WTC11 (cell line): Measurements from ENCODE around the gene RHOBTB3. TPM values are rescaled to one million over a fixed set of nuclear protein-coding genes. Genes with fewer than 3 reads are reported as not detected.

Experiments used
- ATAC-seq: fragments of 200-7000 bp; cut with Tn5 transposase; 2 replicates; pipeline ENCODE4 v1.10.0; 2021; ENCODE audit warnings: mild to moderate bottlenecking, moderate library complexity
- CTCF ChIA-PET: fragments of 300-600 bp; sonication (Branson Sonifier 250); formaldehyde crosslinking; loops from one replicate; lab custom pipeline; 2021; ENCODE audit warnings: antibody characterized with exemption; lab: Charles Lee
- POLR2A ChIA-PET: fragments of 350-600 bp; sonication (Branson Sonifier 250); formaldehyde crosslinking; loops from one replicate; lab custom pipeline; 2021; ENCODE audit warnings: antibody characterized with exemption; lab: Charles Lee
- DNase-seq: peaks from one replicate; pipeline ENCODE4 v3.0.0; 2021; ENCODE audit warnings: low spot score
- H3K27ac Mint-ChIP-seq: 2 replicates; pipeline ENCODE4 v1.8.0; 2021; ENCODE audit warnings: mixed read lengths
- H3K27me3 Mint-ChIP-seq: 2 replicates; pipeline ENCODE4 v1.8.0; 2021; ENCODE audit warnings: low read depth, mild to moderate bottlenecking, moderate library complexity, mixed read lengths
- H3K36me3 Mint-ChIP-seq: 2 replicates; pipeline ENCODE4 v1.8.0; 2021; ENCODE audit warnings: mixed read lengths
- H3K4me1 Mint-ChIP-seq: 2 replicates; pipeline ENCODE4 v1.8.0; 2022; ENCODE audit warnings: mixed read lengths
- H3K4me3 Mint-ChIP-seq: 2 replicates; pipeline ENCODE4 v1.8.0; 2021; ENCODE audit warnings: mild to moderate bottlenecking, moderate library complexity, mixed read lengths
- H3K9me3 Mint-ChIP-seq: 2 replicates; pipeline ENCODE4 v1.8.0; 2021; ENCODE audit warnings: mixed read lengths
- ARID4B ChIP-seq: sonication (generic); formaldehyde crosslinking; IDR thresholded peaks from 2 replicates; pipeline ENCODE4 v1.8.0; 2023; ENCODE audit warnings: missing genetic modification reagents, mild to moderate bottlenecking, borderline replicate concordance
- ATF3 ChIP-seq: sonication (generic); formaldehyde crosslinking; conservative IDR thresholded peaks from 2 replicates; pipeline ENCODE4 v1.8.1; 2022; ENCODE audit warnings: mild to moderate bottlenecking, missing genetic modification reagents
- CDX4 ChIP-seq: fragments of 250-450 bp; sonication (Bioruptor Pico); IDR thresholded peaks from 2 replicates; pipeline ENCODE4 v1.9.0; 2021; ENCODE audit warnings: moderate library complexity, mild to moderate bottlenecking, inconsistent platforms, borderline replicate concordance
- CREB1 ChIP-seq: sonication (generic); formaldehyde crosslinking; IDR thresholded peaks from 2 replicates; pipeline ENCODE4 v1.8.0; 2023; ENCODE audit warnings: mild to moderate bottlenecking, missing genetic modification reagents
- CTCF ChIP-seq: fragments of 200-600 bp; IDR thresholded peaks from 2 replicates; pipeline ENCODE4 v1.8.0; 2022; ENCODE audit warnings: antibody characterized with exemption
- E2F1 ChIP-seq: sonication (generic); formaldehyde crosslinking; IDR thresholded peaks from 2 replicates; pipeline ENCODE4 v1.8.0; 2022; ENCODE audit warnings: mild to moderate bottlenecking, missing genetic modification reagents
- FOXP1 ChIP-seq: sonication (generic); formaldehyde crosslinking; IDR thresholded peaks from 2 replicates; pipeline ENCODE4 v1.8.0; 2022; ENCODE audit warnings: missing genetic modification reagents, mild to moderate bottlenecking, moderate library complexity, borderline replicate concordance
- FOXP4 ChIP-seq: sonication (generic); formaldehyde crosslinking; IDR thresholded peaks from 2 replicates; pipeline ENCODE4 v1.8.0; 2022; ENCODE audit warnings: mild to moderate bottlenecking, missing genetic modification reagents
- GABPB1 ChIP-seq: sonication (generic); formaldehyde crosslinking; IDR thresholded peaks from 2 replicates; pipeline ENCODE4 v1.8.1; 2023; ENCODE audit warnings: mild to moderate bottlenecking, missing genetic modification reagents
- JAZF1 ChIP-seq: fragments of 250-450 bp; sonication (Bioruptor Pico); IDR thresholded peaks from 2 replicates; pipeline ENCODE4 v1.9.0; 2021; ENCODE audit warnings: moderate library complexity, mild to moderate bottlenecking, inconsistent platforms
- KAT7 ChIP-seq: sonication (generic); formaldehyde crosslinking; IDR thresholded peaks from 2 replicates; pipeline ENCODE4 v1.8.1; 2023; ENCODE audit warnings: missing genetic modification reagents, mild to moderate bottlenecking, borderline replicate concordance
- NR2C2 ChIP-seq: sonication (generic); formaldehyde crosslinking; IDR thresholded peaks from 2 replicates; pipeline ENCODE4 v1.8.0; 2022; ENCODE audit warnings: mild to moderate bottlenecking, missing genetic modification reagents
- PREB ChIP-seq: sonication (generic); formaldehyde crosslinking; IDR thresholded peaks from 2 replicates; pipeline ENCODE4 v1.8.1; 2022; ENCODE audit warnings: mild to moderate bottlenecking, missing genetic modification reagents, moderate library complexity, borderline replicate concordance
- SMAD3 ChIP-seq: sonication (generic); formaldehyde crosslinking; IDR thresholded peaks from 2 replicates; pipeline ENCODE4 v1.8.0; 2022; ENCODE audit warnings: missing genetic modification reagents, mild to moderate bottlenecking, borderline replicate concordance
- SOX15 ChIP-seq: fragments of 250-450 bp; sonication (Bioruptor Pico); IDR thresholded peaks from 2 replicates; pipeline ENCODE4 v1.9.0; 2021; ENCODE audit warnings: mild to moderate bottlenecking
- USF2 ChIP-seq: sonication (generic); formaldehyde crosslinking; IDR thresholded peaks from 2 replicates; pipeline ENCODE4 v1.8.1; 2023; ENCODE audit warnings: mild to moderate bottlenecking, missing genetic modification reagents, moderate library complexity
- ZNF263 ChIP-seq: sonication (generic); formaldehyde crosslinking; IDR thresholded peaks from 2 replicates; pipeline ENCODE4 v1.8.1; 2022; ENCODE audit warnings: low read depth, mild to moderate bottlenecking, moderate library complexity, missing genetic modification reagents
- ZNF317 ChIP-seq: sonication (generic); formaldehyde crosslinking; IDR thresholded peaks from 2 replicates; pipeline ENCODE4 v1.8.1; 2023; ENCODE audit warnings: low read depth, mild to moderate bottlenecking, moderate library complexity, missing genetic modification reagents, borderline replicate concordance
- ZNF425 ChIP-seq: fragments of 250-450 bp; sonication (Bioruptor Pico); conservative IDR thresholded peaks from 2 replicates; pipeline ENCODE4 v1.9.0; 2021; ENCODE audit warnings: mild to moderate bottlenecking
- total RNA-seq: library from RNA; stranded (reverse); gene quantifications from 3 replicates; pipeline ENCODE4 v1.2.3, GENCODE V29; 2021

Gene RHOBTB3
- total RNA-seq, 1 experiment from 2014 or later: 13.8 TPM

- no peaks in the 10 kb centered on the region for H3K36me3 Mint-ChIP-seq
- ChIA-PET POLR2A (no interaction called here), CTCF (no interaction called here)
- DNase-seq (no peak), ATAC-seq (no peak)
- H3K27me3 Mint-ChIP-seq: peaks cover 53% of the 10 kb centered on the region
- H3K9me3 Mint-ChIP-seq: no peaks in the 10 kb centered on the region
- H3K27ac Mint-ChIP-seq: no peak overlapping the region
- TF ChIP-seq NR2C2 (CRISPR knock-in tag) (no peak), E2F1 (CRISPR knock-in tag) (no peak), ZNF263 (CRISPR knock-in tag) (no peak), ARID4B (no peak), SOX15 (CRISPR knock-in tag) (no peak), ZNF425 (CRISPR knock-in tag) (no peak), GABPB1 (no peak), KAT7 (CRISPR knock-in tag) (no peak), USF2 (CRISPR knock-in tag) (no peak), SMAD3 (no peak), CTCF (no peak), CDX4 (CRISPR knock-in tag) (no peak), CREB1 (CRISPR knock-in tag) (no peak), ATF3 (CRISPR knock-in tag) (no peak), JAZF1 (CRISPR knock-in tag) (no peak), ZNF317 (no peak), FOXP1 (no peak), FOXP4 (CRISPR knock-in tag) (no peak), PREB (no peak)
- H3K4me3 Mint-ChIP-seq: no peak overlapping the region
- peaks cover 59% of the 10 kb centered on the region for H3K4me1 Mint-ChIP-seq
Observed at GRCh38 chr5:95728494-95729114, 2.5 kb upstream of the RHOBTB3 start.
